Fibroblast of mammary gland (primary cell): ENCODE results near the gene OR10AG1.
A peak's percentile ranks its signal among the peaks of the same experiment; 100 is the strongest.

ENCODE experiments used
- DNase-seq: peaks from one replicate; pipeline ENCODE4 v3.0.0-alpha.2; 2010; ENCODE audit warnings: low read depth
- H3K4me3 ChIP-seq: 2 replicates; pipeline ENCODE4 v1.5.1; 2011; ENCODE audit warnings: low read depth, mild to moderate bottlenecking, low read length, moderate library complexity; ENCODE audit not compliant: control insufficient read depth
- TF ChIP-seq, protein P1 (sequence below): conservative IDR thresholded peaks from 2 replicates; pipeline ENCODE4 v1.5.1; 2011; ENCODE audit warnings: low read depth, low read length, inconsistent platforms; ENCODE audit not compliant: control insufficient read depth, insufficient read depth

The OR10AG1 gene

DNA sequence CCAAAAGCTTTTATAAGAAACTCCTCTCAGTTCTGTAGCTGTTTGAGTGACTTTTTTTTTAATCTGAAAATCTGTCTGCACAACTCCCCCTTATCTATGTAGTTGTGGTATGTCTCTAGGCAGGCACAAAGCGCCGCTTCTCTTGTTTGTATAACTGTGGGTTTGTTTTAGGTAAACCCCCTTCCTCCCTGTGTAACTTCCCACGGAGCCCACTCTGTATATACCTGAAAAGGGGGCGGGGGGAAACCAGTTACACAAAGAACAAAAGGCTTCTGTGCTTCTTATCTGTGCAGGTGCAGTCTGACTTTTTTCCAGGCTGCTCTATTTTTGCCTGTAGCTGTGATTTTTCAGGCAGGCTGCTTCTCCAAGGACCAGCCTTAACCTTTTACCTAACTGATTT is 13.2 kb downstream of the OR10AG1 start:
- TF ChIP-seq, protein P1, sequence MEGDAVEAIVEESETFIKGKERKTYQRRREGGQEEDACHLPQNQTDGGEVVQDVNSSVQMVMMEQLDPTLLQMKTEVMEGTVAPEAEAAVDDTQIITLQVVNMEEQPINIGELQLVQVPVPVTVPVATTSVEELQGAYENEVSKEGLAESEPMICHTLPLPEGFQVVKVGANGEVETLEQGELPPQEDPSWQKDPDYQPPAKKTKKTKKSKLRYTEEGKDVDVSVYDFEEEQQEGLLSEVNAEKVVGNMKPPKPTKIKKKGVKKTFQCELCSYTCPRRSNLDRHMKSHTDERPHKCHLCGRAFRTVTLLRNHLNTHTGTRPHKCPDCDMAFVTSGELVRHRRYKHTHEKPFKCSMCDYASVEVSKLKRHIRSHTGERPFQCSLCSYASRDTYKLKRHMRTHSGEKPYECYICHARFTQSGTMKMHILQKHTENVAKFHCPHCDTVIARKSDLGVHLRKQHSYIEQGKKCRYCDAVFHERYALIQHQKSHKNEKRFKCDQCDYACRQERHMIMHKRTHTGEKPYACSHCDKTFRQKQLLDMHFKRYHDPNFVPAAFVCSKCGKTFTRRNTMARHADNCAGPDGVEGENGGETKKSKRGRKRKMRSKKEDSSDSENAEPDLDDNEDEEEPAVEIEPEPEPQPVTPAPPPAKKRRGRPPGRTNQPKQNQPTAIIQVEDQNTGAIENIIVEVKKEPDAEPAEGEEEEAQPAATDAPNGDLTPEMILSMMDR = no peak
- DNase-seq = no peak
- H3K4me3 ChIP-seq = no peak overlapping the region

DNA sequence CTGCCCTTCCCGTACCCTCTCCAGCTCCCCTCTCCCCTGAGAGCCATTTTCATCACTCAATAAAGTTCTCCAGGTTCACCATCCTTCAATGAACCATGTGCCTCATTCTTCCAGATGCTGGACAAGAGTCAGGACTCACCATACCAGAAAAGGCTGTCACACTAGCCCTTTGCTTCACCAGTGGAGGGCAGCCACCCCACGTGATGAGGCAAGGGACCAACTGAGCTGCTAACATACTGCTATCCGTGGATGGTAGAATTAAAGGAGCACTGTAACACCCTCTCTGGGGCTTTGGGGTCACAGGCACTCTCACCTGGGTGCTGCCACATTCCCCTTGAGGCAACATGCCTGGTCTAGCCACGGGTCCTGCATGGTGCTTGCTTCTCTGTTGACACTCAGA is 20.4 kb downstream of the OR10AG1 start:
- no peak for DNase-seq
- TF ChIP-seq, protein P1 = no peak
- H3K4me3 ChIP-seq = no peak overlapping the region

DNA sequence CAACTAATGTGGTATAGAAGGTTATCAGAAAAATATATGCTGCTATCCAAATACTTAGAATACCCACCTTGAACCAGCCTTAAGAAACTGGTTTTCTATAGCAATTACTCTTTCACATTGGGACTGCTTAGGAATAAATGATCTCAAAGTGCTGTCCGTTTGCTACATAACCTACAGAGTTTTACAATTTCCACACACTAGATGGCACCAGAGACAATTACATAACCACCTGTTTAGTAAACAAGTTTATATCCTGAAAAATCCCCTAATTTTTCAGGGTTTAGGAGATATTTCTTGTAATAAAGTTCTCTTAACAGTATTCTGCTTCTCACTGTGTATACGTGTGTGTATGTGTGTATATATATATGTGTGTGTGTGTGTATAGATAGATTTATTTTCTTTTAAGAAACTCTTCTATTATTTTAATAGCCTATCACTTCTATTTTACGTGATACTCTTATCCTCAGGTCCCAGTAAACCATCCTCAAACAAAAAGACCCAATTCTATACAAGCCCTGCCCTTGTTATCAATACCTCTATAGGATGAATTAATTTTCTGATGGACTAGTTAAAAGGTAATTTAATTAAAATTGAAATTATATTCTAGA is 26.9 kb downstream of the OR10AG1 start:
- TF ChIP-seq, protein P1 = peak; percentile 37
- no peak overlapping the region for H3K4me3 ChIP-seq
- peak; percentile 43 for DNase-seq

DNA sequence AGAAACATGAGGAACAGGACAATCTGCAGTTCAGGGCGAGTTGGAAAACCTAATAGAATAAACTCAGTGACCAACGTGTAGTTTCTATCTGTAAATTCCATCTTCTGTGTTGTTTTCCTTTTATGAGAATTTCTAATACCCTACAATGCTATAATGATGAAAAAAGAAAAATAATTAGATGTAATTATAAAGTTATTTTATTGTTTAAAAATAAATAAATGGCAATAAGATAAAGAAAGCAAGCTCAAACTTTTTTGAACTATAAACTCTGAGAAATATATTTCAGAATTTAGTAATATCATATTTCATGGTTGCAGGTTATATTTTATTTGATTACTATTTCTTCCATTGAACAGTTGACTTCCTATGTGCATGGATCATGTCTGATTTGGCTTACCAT is 33.4 kb downstream of the OR10AG1 start, which contains the start of gene OR5I1:
Gene OR5I1 (minus strand): TSS at position 101 of the 400 bp plus-strand sequence. CDS start 0 bp downstream, at position 101.
- TF ChIP-seq, protein P1 = no peak
- no peak for DNase-seq
- no peak within 1 kb of the TSS for H3K4me3 ChIP-seq

DNA sequence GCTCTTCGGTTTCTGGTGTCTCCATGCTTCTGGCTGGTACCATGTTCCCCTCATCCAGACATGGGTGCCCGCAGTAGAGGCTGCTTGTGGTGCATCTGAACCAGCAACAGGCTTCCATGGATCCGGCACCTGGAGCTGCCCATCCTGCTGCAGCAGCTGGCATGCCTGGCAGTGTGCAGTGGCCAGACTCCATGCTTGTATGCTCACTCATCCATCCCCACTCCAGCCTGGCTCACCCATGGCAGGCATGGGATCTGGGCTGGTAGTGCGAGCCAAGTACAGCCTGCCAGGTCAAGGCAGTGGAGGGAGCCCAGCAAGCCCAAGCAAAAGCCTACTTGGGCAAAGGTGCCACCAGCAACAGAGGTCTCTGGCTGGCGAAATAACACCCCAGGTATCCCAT is 49.2 kb downstream of the OR10AG1 start:
- TF ChIP-seq, protein P1 = no peak
- no peak overlapping the region for H3K4me3 ChIP-seq

More for the DNA sequence above, 49.2 kb downstream of the OR10AG1 start:
- DNase-seq = no peak
